AG04449 (cell line): ENCODE measurements around the gene DNAAF5.

ENCODE experiments used
- CTCF ChIA-PET: fragments of 350-600 bp; formaldehyde crosslinking; extraction: SDS; loops from one replicate; lab custom pipeline; 2021; ENCODE audit warnings: antibody characterized with exemption; lab: Yijun Ruan, JAX
- POLR2A ChIA-PET: fragments of 400-600, 350-600 bp; formaldehyde crosslinking; extraction: SDS; loops from one replicate; lab custom pipeline; 2020; ENCODE audit warnings: antibody characterized with exemption, inconsistent platforms; lab: Yijun Ruan, JAX
- DNase-seq: peaks from one replicate; pipeline ENCODE4 v3.0.0-alpha.2; 2010; ENCODE audit warnings: low read depth, low spot score
- H3K4me3 ChIP-seq: 2 replicates; pipeline ENCODE4 v1.5.1; 2011; ENCODE audit warnings: low read depth, mild to moderate bottlenecking, control low read depth, low read length
- TF ChIP-seq, protein P1 (sequence below): IDR thresholded peaks from one replicate; pipeline ENCODE4 v1.5.1; 2011; ENCODE audit warnings: mild to moderate bottlenecking, moderate library complexity, low read length, control low read depth, inconsistent platforms; ENCODE audit not compliant: insufficient read depth; ENCODE audit errors: missing control alignments

DNAAF5 gene

DNA sequence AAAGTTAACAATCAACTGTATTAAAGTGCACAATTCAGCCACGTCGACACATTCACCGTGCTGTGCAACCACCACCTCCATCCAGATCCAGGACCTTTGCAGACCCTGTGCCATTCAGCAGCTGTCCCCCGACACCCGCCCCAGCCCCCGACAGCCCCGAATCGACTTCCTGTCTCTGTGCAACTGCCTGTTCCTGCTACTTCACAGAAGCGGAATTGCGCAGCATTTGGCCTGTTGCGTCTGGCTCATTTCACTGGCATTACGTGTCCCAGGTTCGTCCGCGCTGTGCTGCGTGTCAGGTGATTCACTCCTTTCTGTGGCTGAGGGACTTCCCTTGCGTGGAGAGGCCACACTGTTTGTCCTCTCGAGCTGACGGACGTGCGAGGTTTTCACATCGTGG, 33.2 kb upstream of the DNAAF5 start:
- DNase-seq: no peak
- ChIA-PET CTCF (no interaction called here), POLR2A (no interaction called here)
- no peak overlapping the region for H3K4me3 ChIP-seq
- TF ChIP-seq, protein P1, sequence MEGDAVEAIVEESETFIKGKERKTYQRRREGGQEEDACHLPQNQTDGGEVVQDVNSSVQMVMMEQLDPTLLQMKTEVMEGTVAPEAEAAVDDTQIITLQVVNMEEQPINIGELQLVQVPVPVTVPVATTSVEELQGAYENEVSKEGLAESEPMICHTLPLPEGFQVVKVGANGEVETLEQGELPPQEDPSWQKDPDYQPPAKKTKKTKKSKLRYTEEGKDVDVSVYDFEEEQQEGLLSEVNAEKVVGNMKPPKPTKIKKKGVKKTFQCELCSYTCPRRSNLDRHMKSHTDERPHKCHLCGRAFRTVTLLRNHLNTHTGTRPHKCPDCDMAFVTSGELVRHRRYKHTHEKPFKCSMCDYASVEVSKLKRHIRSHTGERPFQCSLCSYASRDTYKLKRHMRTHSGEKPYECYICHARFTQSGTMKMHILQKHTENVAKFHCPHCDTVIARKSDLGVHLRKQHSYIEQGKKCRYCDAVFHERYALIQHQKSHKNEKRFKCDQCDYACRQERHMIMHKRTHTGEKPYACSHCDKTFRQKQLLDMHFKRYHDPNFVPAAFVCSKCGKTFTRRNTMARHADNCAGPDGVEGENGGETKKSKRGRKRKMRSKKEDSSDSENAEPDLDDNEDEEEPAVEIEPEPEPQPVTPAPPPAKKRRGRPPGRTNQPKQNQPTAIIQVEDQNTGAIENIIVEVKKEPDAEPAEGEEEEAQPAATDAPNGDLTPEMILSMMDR: no peak

DNA sequence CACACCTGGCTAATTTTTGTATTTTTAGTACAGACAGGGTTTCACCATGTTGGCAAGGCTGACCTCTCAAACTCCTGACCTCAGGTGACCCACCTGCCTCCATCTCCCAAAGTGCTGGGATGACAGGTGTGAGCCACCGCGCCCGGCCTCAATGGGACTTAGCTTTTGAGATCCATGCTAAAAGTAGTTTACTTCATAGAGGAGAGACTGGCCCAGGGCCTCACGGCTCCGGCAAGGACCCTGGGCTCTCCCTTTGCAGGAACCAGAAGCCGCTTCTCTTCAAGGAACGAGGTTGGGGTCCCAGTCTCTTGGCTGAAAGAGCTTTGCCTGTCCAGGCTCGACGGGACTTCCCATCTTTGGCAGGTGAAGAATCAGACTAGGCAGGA, 30.1 kb upstream of the DNAAF5 start:
- DNase-seq: no peak
- ChIA-PET POLR2A (no interaction called here), CTCF (no interaction called here)
- TF ChIP-seq, protein P1: no peak
- H3K4me3 ChIP-seq: no peak overlapping the region

DNA sequence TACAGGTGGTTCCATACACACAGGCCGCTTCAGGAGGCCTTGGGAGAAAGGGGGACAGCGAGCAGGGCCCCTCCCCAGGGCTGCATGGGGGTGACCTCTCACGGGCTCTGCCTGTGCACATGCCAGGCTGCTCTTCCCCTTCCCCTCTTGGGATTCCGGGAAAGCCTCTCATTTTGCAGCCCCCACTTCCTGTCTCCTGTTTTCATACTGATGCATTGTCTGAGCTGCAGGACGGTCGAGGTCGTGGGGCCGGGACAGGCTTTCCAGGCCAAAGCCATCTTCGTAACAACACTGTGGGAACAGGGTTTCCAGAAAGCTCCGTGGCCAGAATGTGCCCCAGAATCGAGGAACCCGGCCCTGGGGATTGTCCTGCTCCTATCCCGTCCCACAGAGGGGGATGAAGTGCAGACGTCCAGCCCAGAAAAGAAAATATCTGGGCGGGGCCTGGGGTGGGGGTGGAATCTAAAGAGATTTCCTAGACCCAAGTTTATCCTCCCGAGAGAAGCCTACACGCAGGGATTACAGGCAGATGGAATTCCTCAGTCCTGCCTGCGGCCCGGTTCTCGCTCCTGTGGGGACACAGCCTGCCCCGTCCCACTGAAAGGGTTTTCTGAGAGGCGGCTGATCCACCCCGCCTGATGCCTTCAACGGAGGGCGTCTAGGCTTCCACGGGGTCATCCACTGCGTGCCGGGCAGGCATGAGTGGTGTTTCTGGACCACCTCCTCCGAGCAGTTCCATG, 29.5 kb upstream of the DNAAF5 start:
- TF ChIP-seq, protein P1: no peak
- DNase-seq: no peak
- ChIA-PET POLR2A (no interaction called here), CTCF (no interaction called here)
- no peak overlapping the region for H3K4me3 ChIP-seq

DNA sequence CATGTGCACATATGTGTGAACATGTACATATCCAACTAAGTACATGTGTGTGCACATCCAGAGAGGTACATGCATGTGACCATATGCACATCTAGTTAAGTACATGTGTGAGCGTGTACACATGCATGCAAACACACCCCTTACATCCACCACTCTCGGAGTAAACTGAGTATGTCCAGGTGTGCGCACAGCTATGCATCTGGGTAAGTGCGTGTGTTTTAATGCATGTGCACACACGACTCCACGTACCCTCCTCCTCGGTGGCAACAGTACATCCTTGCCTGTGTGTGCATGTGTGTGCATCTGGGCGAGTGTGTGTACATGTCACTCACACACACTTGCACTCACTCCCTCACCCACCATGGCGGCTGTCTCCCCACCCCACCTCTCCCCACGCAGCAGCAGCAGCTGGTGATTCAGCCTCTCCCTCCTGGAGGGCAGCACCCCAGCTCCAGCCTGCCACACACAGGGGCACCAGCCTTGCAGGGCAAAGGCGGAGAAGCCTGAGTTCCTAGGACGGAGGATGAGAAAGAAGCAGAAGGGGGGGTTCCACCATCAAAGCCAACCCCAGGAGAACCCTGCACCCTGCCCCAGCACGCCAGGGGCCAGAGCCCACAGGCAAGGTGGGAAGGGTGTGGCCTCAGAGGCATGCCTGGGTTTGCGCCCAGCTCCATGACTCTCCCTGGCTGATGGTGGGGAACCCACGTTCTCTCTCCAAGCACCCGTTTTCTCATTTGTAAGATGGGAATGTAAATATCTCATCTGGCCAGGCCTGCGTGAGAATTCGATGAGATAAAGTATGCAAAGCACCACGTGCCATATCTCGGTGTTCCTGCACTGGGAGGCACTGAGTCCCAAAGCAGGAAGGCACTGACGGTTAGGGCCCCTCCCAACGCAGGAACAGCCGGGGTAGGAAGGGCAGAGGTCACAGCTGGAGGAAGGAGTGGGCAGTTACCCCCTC, 27.7 kb upstream of the DNAAF5 start:
- ChIA-PET CTCF (no interaction called here), POLR2A (no interaction called here)
- TF ChIP-seq, protein P1: no peak
- H3K4me3 ChIP-seq: no peak overlapping the region
- DNase-seq: no peak

DNA sequence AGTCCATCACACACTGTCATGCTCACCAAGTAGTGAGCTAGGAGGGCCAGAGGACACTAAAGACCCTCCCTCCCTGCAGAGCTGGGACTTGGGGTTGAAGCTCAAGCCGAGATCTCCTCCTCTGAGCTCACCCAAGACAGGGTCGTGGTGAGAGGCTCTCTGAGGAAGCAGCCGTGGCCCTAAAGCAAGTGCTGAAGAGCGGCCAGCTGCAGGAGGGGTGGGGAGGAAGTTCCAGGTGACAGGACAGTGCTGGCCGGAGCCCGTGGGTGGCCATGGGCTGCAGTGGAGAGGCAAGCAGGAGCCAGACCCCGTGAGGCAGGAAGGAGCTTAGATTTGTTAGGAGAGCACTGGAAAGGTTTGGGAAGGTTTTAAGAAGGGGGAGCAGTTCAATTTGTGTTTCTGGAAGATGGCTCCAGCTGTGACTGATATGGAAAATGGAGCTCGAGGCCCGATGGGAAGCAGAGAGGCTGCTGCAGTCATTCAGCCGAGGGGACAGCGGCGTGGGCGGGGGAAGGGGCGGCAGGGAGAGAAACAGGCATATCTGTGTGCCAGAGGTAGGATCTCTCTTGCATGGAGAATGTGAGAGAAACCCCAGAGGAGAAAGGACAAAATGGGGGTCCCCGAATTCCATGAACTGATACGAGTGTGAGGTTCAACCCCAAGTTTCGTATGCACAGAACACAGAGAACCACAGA, 26.9 kb upstream of the DNAAF5 start:
- H3K4me3 ChIP-seq: no peak overlapping the region
- TF ChIP-seq, protein P1: no peak
- DNase-seq: no peak
- ChIA-PET CTCF (no interaction called here), POLR2A (no interaction called here)
